HepG2 (cell line): ENCODE measurements around the gene ACCSL. TPM values are rescaled to one million over a fixed set of nuclear protein-coding genes. Genes with fewer than 3 reads are reported as not detected.

Source experiments
- ATAC-seq: fragments of 200-7000 bp; cut with Tn5 transposase; 3 replicates; pipeline ENCODE4 v1.9.1; 2020; ENCODE audit warnings: mild to moderate bottlenecking, moderate library complexity
- BruUV-seq: library from RNA; stranded (reverse); fragments of 400-500 nt; replicated peaks from 2 replicates; lab custom pipeline; 2021; lab: Mats Ljungman, UMichigan
- CTCF ChIA-PET: fragments of 300-600 bp; formaldehyde crosslinking; extraction: SDS; loops from one replicate; lab custom pipeline; 2021; ENCODE audit warnings: low total read pairs, inconsistent platforms, low intra/inter-chr PET ratio; lab: Yijun Ruan, JAX
- POLR2A ChIA-PET: fragments of 350-600 bp; sonication (Branson Sonifier 250); formaldehyde crosslinking; loops from one replicate; lab custom pipeline; 2020; ENCODE audit warnings: antibody characterized with exemption, inconsistent platforms; lab: Yijun Ruan, JAX
- DNase-seq: peaks from one replicate; pipeline ENCODE4 v3.0.0-alpha.2; 2015; ENCODE audit warnings: low spot score
- FAIRE-seq: peaks from 3 replicates; lab custom pipeline; 2011; peaks lifted over from hg19 to GRCh38; lab: Jason Lieb, UNC
- H2AFZ ChIP-seq: one replicate; pipeline ENCODE4 v1.6.1; 2011; ENCODE audit warnings: low read length, inconsistent platforms
- H3K27ac ChIP-seq: fragments of 300-600 bp; 3 replicates; pipeline ENCODE4 v1.8.0; 2011; ENCODE audit warnings: mixed run types, mild to moderate bottlenecking, mixed read lengths, low read length, inconsistent platforms; ENCODE audit not compliant: insufficient read depth; ENCODE audit errors: extremely low read length
- H3K27me3 ChIP-seq, 2 experiments: fragments of 200-600 bp in 1 of 2; 2 replicates in 1 of 2; 3 replicates in 1 of 2; pipeline versions ENCODE4 v1.6.0 to v1.8.0; 2011; ENCODE audit warnings: low read length in 2 of 2, mild to moderate bottlenecking in 2 of 2, moderate library complexity in 2 of 2, inconsistent platforms in 1 of 2; ENCODE audit not compliant: insufficient read depth in 2 of 2, control insufficient read depth in 1 of 2
- H3K36me3 ChIP-seq, 2 experiments: fragments of 200-600 bp in 1 of 2; replicated peaks in 1 of 2; 2 replicates in 1 of 2; 3 replicates in 1 of 2; pipeline versions ENCODE4 v1.5.1 to v1.8.0; 2011; ENCODE audit warnings: low read length in 2 of 2, inconsistent platforms in 1 of 2; ENCODE audit not compliant: insufficient read depth in 2 of 2, control insufficient read depth in 1 of 2
- H3K4me1 ChIP-seq: 2 replicates; pipeline ENCODE4 v1.5.1; 2012; ENCODE audit warnings: low read length, inconsistent platforms; ENCODE audit not compliant: insufficient read depth
- H3K4me2 ChIP-seq: 2 replicates; pipeline ENCODE4 v1.6.0; 2011; ENCODE audit warnings: low read depth, low read length, inconsistent platforms
- H3K4me3 ChIP-seq, 3 experiments: fragments of 200-600 bp in 1 of 3; sonication (generic), shearing (Covaris generic) in 1 of 3; replicated peaks in 1 of 3; 2 replicates each; pipeline ENCODE4 v1.5.1; 2011 to 2016; ENCODE audit warnings: low read length in 3 of 3, inconsistent platforms in 2 of 3, low read depth in 2 of 3, mild to moderate bottlenecking in 2 of 3, control low read depth in 1 of 3, mixed read lengths in 1 of 3; ENCODE audit not compliant: insufficient read depth in 1 of 3
- H3K79me2 ChIP-seq: one replicate; pipeline ENCODE4 v1.6.1; 2011; ENCODE audit warnings: low read length, inconsistent platforms; ENCODE audit not compliant: insufficient read depth
- H3K9ac ChIP-seq: 2 replicates; pipeline ENCODE4 v1.6.0; 2011; ENCODE audit warnings: mild to moderate bottlenecking, low read depth, low read length, inconsistent platforms; ENCODE audit not compliant: insufficient read depth
- H3K9me3 ChIP-seq: 2 replicates; pipeline ENCODE4 v1.5.1; 2012; ENCODE audit warnings: mild to moderate bottlenecking, low read length
- H4K20me1 ChIP-seq: 2 replicates; pipeline ENCODE4 v1.6.0; 2011; ENCODE audit warnings: inconsistent platforms, mild to moderate bottlenecking, low read length, moderate library complexity; ENCODE audit not compliant: insufficient read depth
- CBFB ChIP-seq: sonication (generic); formaldehyde crosslinking; IDR thresholded peaks from 2 replicates; pipeline ENCODE4 v1.4.0; 2020; ENCODE audit warnings: missing genetic modification reagents
- FOXK1 ChIP-seq: sonication (generic); formaldehyde crosslinking; IDR thresholded peaks from 2 replicates; pipeline ENCODE4 v1.4.0; 2020; ENCODE audit warnings: low read depth, missing genetic modification reagents, borderline replicate concordance
- HDAC2 ChIP-seq: sonication (generic); formaldehyde crosslinking; IDR thresholded peaks from 2 replicates; pipeline ENCODE4 v1.4.0; 2020; ENCODE audit warnings: missing genetic modification reagents
- HDAC6 ChIP-seq: fragments of 200-600 bp; sonication (generic); IDR thresholded peaks from 2 replicates; pipeline ENCODE4 v1.7.0; 2017; ENCODE audit warnings: mild to moderate bottlenecking, antibody characterized with exemption, low read length, low read depth
- HOXA7 ChIP-seq: sonication (generic); formaldehyde crosslinking; IDR thresholded peaks from 2 replicates; pipeline ENCODE4 v1.8.1; 2022; ENCODE audit warnings: mild to moderate bottlenecking, missing genetic modification reagents, moderate library complexity
- NFE2L2 ChIP-seq: fragments of 150-350 bp; IDR thresholded peaks from 2 replicates; pipeline ENCODE4 v1.6.1; 2014; ENCODE audit warnings: low read length
- NR1H2 ChIP-seq: sonication (generic); formaldehyde crosslinking; IDR thresholded peaks from 2 replicates; pipeline ENCODE4 v1.8.1; 2022; ENCODE audit warnings: low read depth, missing genetic modification reagents, borderline replicate concordance
- PLRG1 ChIP-seq: fragments of 450-650 bp; conservative IDR thresholded peaks from 2 replicates; pipeline ENCODE4 v1.6.1; 2016
- REXO4 ChIP-seq: sonication (generic); formaldehyde crosslinking; IDR thresholded peaks from 2 replicates; pipeline ENCODE4 v1.8.0; 2022; ENCODE audit warnings: missing genetic modification reagents, mild to moderate bottlenecking, borderline replicate concordance
- RORA ChIP-seq: sonication (generic); formaldehyde crosslinking; IDR thresholded peaks from 2 replicates; pipeline ENCODE4 v1.5.0; 2020; ENCODE audit warnings: mild to moderate bottlenecking, missing genetic modification reagents, moderate library complexity
- SMYD3 ChIP-seq: sonication (generic); formaldehyde crosslinking; IDR thresholded peaks from 2 replicates; pipeline ENCODE4 v1.8.1; 2023; ENCODE audit warnings: mild to moderate bottlenecking, missing genetic modification reagents
- SP2 ChIP-seq: sonication (generic); formaldehyde crosslinking; IDR thresholded peaks from 2 replicates; pipeline ENCODE4 v1.5.1; 2020; ENCODE audit warnings: mild to moderate bottlenecking, missing genetic modification reagents
- ZFP1 ChIP-seq: IDR thresholded peaks from 2 replicates; pipeline ENCODE4 v1.6.1; 2016
- ZFP37 ChIP-seq: sonication (generic); formaldehyde crosslinking; IDR thresholded peaks from 2 replicates; pipeline ENCODE4 v1.4.0; 2020; ENCODE audit warnings: missing genetic modification reagents, borderline replicate concordance
- ZNF530 ChIP-seq: sonication (generic); formaldehyde crosslinking; IDR thresholded peaks from 2 replicates; pipeline ENCODE4 v1.5.0; 2020; ENCODE audit warnings: low read depth, mild to moderate bottlenecking, missing genetic modification reagents
- WGBS: methylation state at CpG from one replicate; pipeline ENCODE4 v1.1.6; 2017; ENCODE audit warnings: low lambda C conversion rate; 5-methylcytosine and 5-hydroxymethylcytosine counted together
- in situ Hi-C: cut with HindIII; loops from 2 replicates; pipeline ENCODE4 v1.10.0; 2017; ENCODE audit warnings: low pct_unique_long_range_greater_than_20kb; ENCODE audit not compliant: extremely low pct_ligation_motif_present
- intact Hi-C: fragments of 100-400 bp; cut with micrococcal nuclease; formaldehyde crosslinking; loops from one replicate; pipeline ENCODE4 v1.10.0; 2022; ENCODE audit not compliant: unreplicated experiment
- polyA plus RNA-seq, 8 experiments: library from polyadenylated mRNA; depleted of rRNA in 3 of 8; stranded (reverse) in 7 of 8; unstranded in 1 of 8; fragments of >200 nt; fragmentation: Illumina TruSeq in 4 of 8; extraction: Trizol in 4 of 8; gene quantifications; 2 replicates each; pipeline versions ENCODE4 v1.2.1 to v1.2.3, GENCODE V29; 2011 to 2016; ENCODE audit warnings: low read depth in 4 of 8, missing spikeins in 1 of 8, mixed read lengths in 1 of 8; ENCODE audit not compliant: insufficient read depth in 1 of 8
- total RNA-seq, 5 experiments: library from RNA; depleted of rRNA; stranded (reverse); fragments of >200 nt; fragmentation: Illumina TruSeq; extraction: Trizol; gene quantifications; 2 replicates each; pipeline ENCODE4 v1.2.3, GENCODE V29; 2016; ENCODE audit warnings: low read depth in 1 of 5

ACCSL gene
- total and polyA plus RNA-seq, 2 of the 13 experiments (the other 11 are each of a cell fraction or from before 2014, with no cell fraction given) = not detected

DNA sequence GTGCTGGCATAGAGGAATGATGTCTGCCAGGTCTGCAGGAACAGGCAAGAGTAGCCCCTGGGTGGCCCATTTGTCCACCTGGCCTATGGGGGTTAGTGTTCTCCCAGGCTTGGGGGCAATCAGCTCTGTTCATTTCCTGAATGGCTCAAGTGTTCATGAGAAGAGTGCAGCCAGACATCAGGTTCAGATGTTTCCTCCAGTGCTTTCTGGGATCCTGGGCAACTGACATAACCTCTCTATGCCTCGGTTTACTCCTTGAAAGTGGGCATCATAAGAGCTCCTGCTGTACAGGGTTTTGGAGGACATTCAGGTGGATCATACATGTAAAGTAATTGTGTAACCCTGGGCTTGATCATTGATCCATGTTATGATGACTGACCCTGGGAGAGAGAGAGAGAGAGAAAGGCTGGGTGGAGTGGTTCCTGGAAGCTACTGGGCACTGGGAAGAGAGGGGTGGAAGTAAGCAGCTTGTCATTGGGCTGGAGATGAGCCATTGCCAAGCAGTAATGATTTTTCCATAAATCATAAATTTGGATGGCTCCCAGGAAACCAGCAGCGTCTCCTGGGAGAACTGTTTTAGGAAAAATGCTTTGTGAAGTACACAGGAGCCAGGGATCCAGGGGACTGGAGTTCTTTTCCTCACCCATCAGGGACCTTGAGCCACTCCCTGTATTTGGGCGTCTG is 30.2 kb upstream of the ACCSL start:
- no peaks in the 10 kb centered on the region for H4K20me1 ChIP-seq
- in situ Hi-C loops (no loop called here), intact Hi-C loops (no loop called here)
- no peak overlapping the region for H3K4me3 ChIP-seq
- no peak for TF ChIP-seq HDAC6
- no peak for TF ChIP-seq NR1H2 (CRISPR knock-in tag)
- no peak for TF ChIP-seq SP2
- no peak for TF ChIP-seq HOXA7 (CRISPR knock-in tag)
- no peak for TF ChIP-seq HDAC2 (CRISPR knock-in tag)
- ATAC-seq (no peak), DNase-seq (no peak), FAIRE-seq (no peak)
- WGBS = 0% methylated on average over 2 of the region's 3 CpGs
- no peaks in the 10 kb centered on the region for H3K4me1 ChIP-seq
- ChIA-PET CTCF (no interaction called here), POLR2A (no interaction called here)
- H3K9me3 ChIP-seq = no peaks in the 10 kb centered on the region
- H3K9ac ChIP-seq = no peak overlapping the region
- H3K36me3 ChIP-seq = no peaks in the 10 kb centered on the region
- no peak overlapping the region for H3K27ac ChIP-seq
- peaks cover 1 to 2% of the 10 kb centered on the region in 2 experiments; a peak in 1 of 5 replicates for H3K27me3 ChIP-seq
- no peak overlapping the region for H3K4me2 ChIP-seq
- H3K79me2 ChIP-seq = no peaks in the 10 kb centered on the region
- no peak overlapping the region for H2AFZ ChIP-seq
- no TSS peak for BruUV-seq

DNA sequence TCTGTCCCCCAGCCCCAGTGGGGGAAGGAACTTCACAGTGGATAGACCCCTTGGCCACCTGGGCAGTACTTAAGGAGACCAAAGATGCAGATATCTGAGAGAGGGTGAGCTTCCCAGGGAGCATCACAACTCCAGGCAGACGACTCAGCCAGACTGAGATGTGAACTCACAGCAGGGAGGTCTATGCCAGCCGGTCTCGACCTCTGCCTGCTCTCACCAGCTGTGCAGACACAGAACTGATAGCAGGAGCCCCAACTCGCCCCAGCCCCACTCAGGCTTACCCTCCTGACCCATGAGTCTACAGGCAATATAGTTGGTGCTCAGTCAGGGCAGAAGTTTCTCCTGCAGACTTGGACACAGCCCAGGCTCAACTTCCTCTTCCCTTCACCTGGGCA is 29.7 kb upstream of the ACCSL start:
- no CpG with 5 or more reads among the region's 4 CpGs for WGBS
- CTCF ChIA-PET = no interaction called here
- intact Hi-C loops = no loop called here
- Histone ChIP-seq H3K27me3 (peaks cover 0 to 2% of the 10 kb centered on the region in 2 experiments; a peak in 1 of 5 replicates), H3K27ac (no peak overlapping the region), H3K4me2 (no peak overlapping the region), H3K4me3 (no peak overlapping the region), H4K20me1 (no peaks in the 10 kb centered on the region), H3K79me2 (no peaks in the 10 kb centered on the region), H3K9me3 (no peaks in the 10 kb centered on the region), H3K36me3 (no peaks in the 10 kb centered on the region), H3K4me1 (no peaks in the 10 kb centered on the region), H2AFZ (no peak overlapping the region), H3K9ac (no peak overlapping the region)
- ATAC-seq = no peak
- FAIRE-seq = no peak
- no TSS peak for BruUV-seq
- POLR2A ChIA-PET = no interaction called here
- in situ Hi-C loops = no loop called here
- no peak for DNase-seq
- no peak for TF ChIP-seq FOXK1 (CRISPR knock-in tag)
- no peak for TF ChIP-seq PLRG1
- TF ChIP-seq ZFP37 (CRISPR knock-in tag) = no peak
- TF ChIP-seq NFE2L2 = no peak
- TF ChIP-seq ZNF530 (CRISPR knock-in tag) = no peak
- TF ChIP-seq REXO4 (CRISPR knock-in tag) = no peak
- TF ChIP-seq SMYD3 (CRISPR knock-in tag) = no peak
- no peak for TF ChIP-seq RORA (CRISPR knock-in tag)
- TF ChIP-seq ZFP1 (CRISPR knock-in tag) = no peak
- no peak for TF ChIP-seq CBFB (CRISPR knock-in tag)
